ENCODE measurements around the gene ZNF667.
A peak's percentile ranks its signal among the peaks of the same experiment; 100 is the strongest.

ZNF667 gene

GRCh38 chr19:56476651-56477428 is at the start of gene ZNF667:
ZNF667 (minus strand) TSS chr19:56477345; CDS start chr19:56462370, 14,975 bp downstream.
- no peak for DNase-seq (ENCODE audit: low read depth)

- no peak for DNase-seq (ENCODE audit: low read depth)
Observed at GRCh38 chr19:56525214-56525860, 48.2 kb upstream of the ZNF667 start.

GRCh38 chr19:56508290-56508778 is 31.2 kb upstream of the ZNF667 start:
- DNase-seq (ENCODE audit: low read depth) = no peak

- peak; percentile 67 for DNase-seq (ENCODE audit: low read depth)
Observed at GRCh38 chr19:56507446-56508289, 30.5 kb upstream of the ZNF667 start, which contains the start of gene ZNF471. ZNF471 (plus strand) TSS chr19:56507855; CDS start chr19:56511572, 3,717 bp downstream.

GRCh38 chr19:56504581-56504980 is 27.4 kb upstream of the ZNF667 start:
- no peak for DNase-seq (ENCODE audit: low read depth)

- no peak for DNase-seq (ENCODE audit: low read depth)
Observed at GRCh38 chr19:56491399-56491798, 14.3 kb upstream of the ZNF667 start.

- peak; percentile 36 for DNase-seq (ENCODE audit: low read depth)
Observed at GRCh38 chr19:56477429-56478338, 539 bp upstream of the ZNF667 start.

- no peak for DNase-seq (ENCODE audit: low read depth)
Observed at GRCh38 chr19:56476093-56476492, 1.1 kb downstream of the ZNF667 start.

- DNase-seq (ENCODE audit: low read depth) = no peak
Observed at GRCh38 chr19:56474308-56474707, 2.8 kb downstream of the ZNF667 start.

GRCh38 chr19:56441206-56441792 is 35.8 kb downstream of the ZNF667 start:
- DNase-seq (ENCODE audit: low read depth) = no peak

GRCh38 chr19:56423985-56424353 is 53.2 kb downstream of the ZNF667 start:
- no peak for DNase-seq (ENCODE audit: low read depth)

GRCh38 chr19:56423276-56423984 is 53.7 kb downstream of the ZNF667 start:
- no peak for DNase-seq (ENCODE audit: low read depth)

- DNase-seq (ENCODE audit: low read depth) = no peak
Observed at GRCh38 chr19:56405062-56405461, 72.1 kb downstream of the ZNF667 start.

GRCh38 chr19:56404705-56405056 is 72.5 kb downstream of the ZNF667 start:
- DNase-seq (ENCODE audit: low read depth) = no peak

- DNase-seq (ENCODE audit: low read depth) = peak; percentile 89
Observed at GRCh38 chr19:56403764-56404704, 73.1 kb downstream of the ZNF667 start, which contains the start of gene ZNF583. ZNF583 (plus strand) TSS chr19:56404332; CDS start chr19:56407115, 2,783 bp downstream.

- no peak for DNase-seq (ENCODE audit: low read depth)
Observed at GRCh38 chr19:56403261-56403660, 73.9 kb downstream of the ZNF667 start.

- DNase-seq (ENCODE audit: low read depth) = no peak
Observed at GRCh38 chr19:56400485-56400884, 76.7 kb downstream of the ZNF667 start.

GRCh38 chr19:56398809-56399208 is 78.3 kb downstream of the ZNF667 start:
- no peak for DNase-seq (ENCODE audit: low read depth)

Measured in activated T-cell treated with anti-CD3 and anti-CD28 coated beads for 1 hour (primary cell).